Epithelial cell of proximal tubule (primary cell): ENCODE data around the gene CSTPP1. TPM values are rescaled to one million over a fixed set of nuclear protein-coding genes. Genes with fewer than 3 reads are reported as not detected.
"Not testable (repeated sequence)": the region's sequence is repeated elsewhere in the genome, so short reads cannot be mapped to it uniquely, and the experiment has no call there.

Experiments used
- DNase-seq: peaks from one replicate; pipeline ENCODE4 v3.0.0-alpha.2; 2011; ENCODE audit warnings: low read depth
- H3K4me3 ChIP-seq: 2 replicates; pipeline ENCODE4 v1.5.1; 2011; ENCODE audit warnings: low read depth, mild to moderate bottlenecking, low read length
- CTCF ChIP-seq: conservative IDR thresholded peaks from 2 replicates; pipeline ENCODE4 v1.5.1; 2012; ENCODE audit warnings: low read depth, mild to moderate bottlenecking, low read length
- total RNA-seq: library from RNA; depleted of rRNA; stranded (reverse); fragments of >200 nt; gene quantifications from 2 replicates; pipeline ENCODE4 v1.2.3, GENCODE V29; 2015

Gene CSTPP1
- total RNA-seq, 1 donor from 2014 or later, result 39.8 TPM

GRCh38 chr11:47109051-47109726 is 172.6 kb downstream of the CSTPP1 start:
- no peak for DNase-seq
- TF ChIP-seq CTCF, result no peak
- no peak overlapping the region for H3K4me3 ChIP-seq

GRCh38 chr11:47109727-47110246 is 173.2 kb downstream of the CSTPP1 start:
- TF ChIP-seq CTCF, result no peak
- DNase-seq, result no peak
- H3K4me3 ChIP-seq, result no peak overlapping the region

- no peak for TF ChIP-seq CTCF
- no peak for DNase-seq
Measured at GRCh38 chr11:47111318-47111804, 174.8 kb downstream of the CSTPP1 start.

GRCh38 chr11:47112941-47113340 is 176.4 kb downstream of the CSTPP1 start:
- H3K4me3 ChIP-seq, DNase-seq: not testable (repeated sequence)

More at GRCh38 chr11:47111318-47111804, 174.8 kb downstream of the CSTPP1 start:
- H3K4me3 ChIP-seq, result no peak overlapping the region

GRCh38 chr11:47118958-47119688 is 182.6 kb downstream of the CSTPP1 start:
- H3K4me3 ChIP-seq, DNase-seq: not testable (repeated sequence)

- no peak overlapping the region for H3K4me3 ChIP-seq
- TF ChIP-seq CTCF, result no peak
- DNase-seq, result no peak
Measured at GRCh38 chr11:47121056-47121455, 184.5 kb downstream of the CSTPP1 start.

- no peak for DNase-seq
- TF ChIP-seq CTCF, result no peak
- H3K4me3 ChIP-seq, result no peak overlapping the region
Measured at GRCh38 chr11:47121731-47122130, 185.2 kb downstream of the CSTPP1 start.
